ENCODE measurements around the gene ADAMTS19.

Gene ADAMTS19

GRCh38 chr5:129477532-129477931, 17.4 kb downstream of the ADAMTS19 start:
- TF ChIP-seq TCF12 (IDR thresholded peaks at IDR 0.05; ENCODE audit: low read depth) = no peak
- TF ChIP-seq TEAD4 (IDR thresholded peaks at IDR 0.05) = no peak
- no peak for TF ChIP-seq NFIC (IDR thresholded peaks at IDR 0.05)

- TF ChIP-seq CREB1 (IDR thresholded peaks at IDR 0.05; ENCODE audit: low read depth) (no peak), TCF12 (IDR thresholded peaks at IDR 0.05; ENCODE audit: low read depth) (no peak), EGR1 (IDR thresholded peaks at IDR 0.05) (no peak), USF1 (IDR thresholded peaks at IDR 0.05) (no peak), YY1 (IDR thresholded peaks at IDR 0.05; ENCODE audit: low read depth) (no peak), ZBTB7A (IDR thresholded peaks at IDR 0.05; ENCODE audit: low read depth) (no peak), FOXM1 (IDR thresholded peaks at IDR 0.05; ENCODE audit: borderline replicate concordance, low read depth) (no peak), EP300 (IDR thresholded peaks at IDR 0.05; ENCODE audit: borderline replicate concordance) (no peak), REST (IDR thresholded peaks at IDR 0.05; ENCODE audit: low read depth) (no peak), MAX (IDR thresholded peaks at IDR 0.05) (no peak), RAD21 (IDR thresholded peaks at IDR 0.05; ENCODE audit: low read depth) (no peak), TEAD4 (IDR thresholded peaks at IDR 0.05) (no peak), CEBPB (IDR thresholded peaks at IDR 0.05) (no peak), TAF1 (IDR thresholded peaks at IDR 0.05; ENCODE audit: low read depth) (no peak), NFIC (IDR thresholded peaks at IDR 0.05) (no peak)
These were observed 21.1 kb downstream of the ADAMTS19 start for GRCh38 chr5:129481161-129481560.

GRCh38 chr5:129496421-129496820, 36.3 kb downstream of the ADAMTS19 start:
- TF ChIP-seq TAF1 (IDR thresholded peaks at IDR 0.05; ENCODE audit: low read depth) (no peak), TCF12 (IDR thresholded peaks at IDR 0.05; ENCODE audit: low read depth) (no peak), EGR1 (IDR thresholded peaks at IDR 0.05) (no peak), FOXM1 (IDR thresholded peaks at IDR 0.05; ENCODE audit: borderline replicate concordance, low read depth) (no peak), CEBPB (IDR thresholded peaks at IDR 0.05) (no peak), REST (IDR thresholded peaks at IDR 0.05; ENCODE audit: low read depth) (no peak), USF1 (IDR thresholded peaks at IDR 0.05) (no peak), RAD21 (IDR thresholded peaks at IDR 0.05; ENCODE audit: low read depth) (no peak), TEAD4 (IDR thresholded peaks at IDR 0.05) (no peak), YY1 (IDR thresholded peaks at IDR 0.05; ENCODE audit: low read depth) (no peak), EP300 (IDR thresholded peaks at IDR 0.05; ENCODE audit: borderline replicate concordance) (no peak), NFIC (IDR thresholded peaks at IDR 0.05) (no peak), MAX (IDR thresholded peaks at IDR 0.05) (no peak), CREB1 (IDR thresholded peaks at IDR 0.05; ENCODE audit: low read depth) (no peak), ZBTB7A (IDR thresholded peaks at IDR 0.05; ENCODE audit: low read depth) (no peak)

- no peak for TF ChIP-seq ZBTB7A (IDR thresholded peaks at IDR 0.05; ENCODE audit: low read depth)
- no peak for TF ChIP-seq EGR1 (IDR thresholded peaks at IDR 0.05)
- no peak for TF ChIP-seq TCF12 (IDR thresholded peaks at IDR 0.05; ENCODE audit: low read depth)
- no peak for TF ChIP-seq RAD21 (IDR thresholded peaks at IDR 0.05; ENCODE audit: low read depth)
- TF ChIP-seq TAF1 (IDR thresholded peaks at IDR 0.05; ENCODE audit: low read depth) = no peak
These were observed 36.9 kb downstream of the ADAMTS19 start for GRCh38 chr5:129496864-129497595.

GRCh38 chr5:129499208-129499852, 39.2 kb downstream of the ADAMTS19 start:
- no peak for TF ChIP-seq TCF12 (IDR thresholded peaks at IDR 0.05; ENCODE audit: low read depth)
- no peak for TF ChIP-seq ZBTB7A (IDR thresholded peaks at IDR 0.05; ENCODE audit: low read depth)
- TF ChIP-seq YY1 (IDR thresholded peaks at IDR 0.05; ENCODE audit: low read depth) = no peak
- TF ChIP-seq TEAD4 (IDR thresholded peaks at IDR 0.05) = no peak
- no peak for TF ChIP-seq REST (IDR thresholded peaks at IDR 0.05; ENCODE audit: low read depth)
- TF ChIP-seq TAF1 (IDR thresholded peaks at IDR 0.05; ENCODE audit: low read depth) = no peak
- no peak for TF ChIP-seq EP300 (IDR thresholded peaks at IDR 0.05; ENCODE audit: borderline replicate concordance)
- TF ChIP-seq EGR1 (IDR thresholded peaks at IDR 0.05) = no peak
- no peak for TF ChIP-seq FOXM1 (IDR thresholded peaks at IDR 0.05; ENCODE audit: borderline replicate concordance, low read depth)
- no peak for TF ChIP-seq RAD21 (IDR thresholded peaks at IDR 0.05; ENCODE audit: low read depth)
- TF ChIP-seq MAX (IDR thresholded peaks at IDR 0.05) = no peak
- no peak for TF ChIP-seq CREB1 (IDR thresholded peaks at IDR 0.05; ENCODE audit: low read depth)
- TF ChIP-seq CEBPB (IDR thresholded peaks at IDR 0.05) = no peak
- TF ChIP-seq NFIC (IDR thresholded peaks at IDR 0.05) = no peak
- no peak for TF ChIP-seq USF1 (IDR thresholded peaks at IDR 0.05)
